HG02571 (cell line): ENCODE results near the gene TRAIP.

Experiments
- ATAC-seq: cut with Tn5 transposase; IDR thresholded peaks from one replicate; pipeline ENCODE4 v1.9.1; 2021; ENCODE audit warnings: mild to moderate bottlenecking, moderate library complexity; ENCODE audit not compliant: unreplicated experiment

The TRAIP gene

GRCh38 chr3:49876567-49876966 is 20.2 kb upstream of the TRAIP start:
- ATAC-seq = no peak

GRCh38 chr3:49873623-49874022 is 17.3 kb upstream of the TRAIP start:
- no peak for ATAC-seq

- no peak for ATAC-seq
Measured at GRCh38 chr3:49872801-49873281, 16.5 kb upstream of the TRAIP start.

DNA sequence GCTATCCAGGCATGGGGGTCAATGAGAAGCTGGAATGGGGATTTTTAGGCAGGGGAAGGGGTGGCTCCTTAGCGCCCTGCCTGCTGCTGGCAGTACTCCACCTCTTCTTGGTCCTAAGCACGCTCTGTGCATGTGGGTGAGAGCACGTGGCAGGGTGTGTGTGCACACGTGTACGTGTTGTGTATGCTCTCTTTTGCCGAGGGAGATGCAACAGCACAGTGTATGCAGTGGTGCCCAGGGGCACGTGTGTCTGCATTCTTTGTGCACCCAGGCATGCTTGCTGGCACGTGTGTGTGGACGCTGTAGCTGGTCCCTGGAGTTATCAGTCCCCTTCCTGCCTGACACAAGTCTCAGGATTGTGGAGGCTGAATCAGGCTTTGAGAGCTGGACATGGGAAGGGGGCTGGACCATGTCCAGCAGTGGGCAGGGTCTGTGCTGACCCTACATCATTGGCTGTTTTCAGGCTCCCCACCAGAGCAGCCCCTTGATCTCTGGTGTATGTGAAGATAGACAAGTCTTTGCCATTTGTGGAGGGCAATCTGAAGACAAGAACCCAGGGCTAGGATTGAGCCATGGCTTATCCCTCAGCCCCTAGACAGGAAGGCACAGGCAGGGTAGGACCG is 15.3 kb upstream of the TRAIP start:
- ATAC-seq = no peak

DNA sequence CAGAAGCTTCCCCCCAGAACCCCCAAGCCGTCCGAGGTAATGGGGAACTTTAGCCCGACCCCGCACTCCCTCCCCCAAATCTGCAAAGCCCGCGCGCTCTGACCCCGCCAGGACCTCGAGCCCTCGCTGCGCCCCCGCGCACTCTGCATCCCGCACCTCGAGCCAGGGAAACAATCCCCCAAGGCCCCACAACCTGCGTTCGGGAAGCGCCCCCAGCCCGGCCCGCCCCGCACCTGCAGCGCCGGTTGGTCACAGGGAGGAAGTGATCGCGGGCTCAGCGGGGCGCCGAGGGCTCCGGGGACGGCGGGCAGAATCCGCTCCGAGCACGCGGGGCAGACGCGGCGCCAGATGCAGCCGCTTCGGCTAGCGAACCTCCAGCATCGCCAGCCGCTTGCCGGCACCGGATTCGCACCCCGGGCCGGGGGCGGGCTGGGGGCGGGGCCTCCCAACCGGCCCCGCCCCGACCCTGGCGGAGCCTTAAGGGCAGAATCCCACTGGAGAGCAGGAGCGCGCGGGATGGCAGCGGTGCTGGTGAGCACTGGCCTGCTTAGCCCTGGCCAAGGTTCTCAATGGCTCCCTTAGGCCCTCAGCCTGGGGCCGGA is 13.3 kb upstream of the TRAIP start, which contains the start of gene CAMKV:
Gene CAMKV, minus strand, starts transcription at position 382 of the 602 bp plus-strand sequence. CDS start 7,518 bp downstream, outside the sequence.
- no peak for ATAC-seq

GRCh38 chr3:49868862-49869466 is 12.6 kb upstream of the TRAIP start:
- ATAC-seq = no peak

- no peak for ATAC-seq
Measured at GRCh38 chr3:49867871-49868321, 11.5 kb upstream of the TRAIP start.

GRCh38 chr3:49867400-49867799 is 11.0 kb upstream of the TRAIP start:
- ATAC-seq = no peak

- ATAC-seq = no peak
Measured at GRCh38 chr3:49865198-49865784, 8.9 kb upstream of the TRAIP start.

DNA sequence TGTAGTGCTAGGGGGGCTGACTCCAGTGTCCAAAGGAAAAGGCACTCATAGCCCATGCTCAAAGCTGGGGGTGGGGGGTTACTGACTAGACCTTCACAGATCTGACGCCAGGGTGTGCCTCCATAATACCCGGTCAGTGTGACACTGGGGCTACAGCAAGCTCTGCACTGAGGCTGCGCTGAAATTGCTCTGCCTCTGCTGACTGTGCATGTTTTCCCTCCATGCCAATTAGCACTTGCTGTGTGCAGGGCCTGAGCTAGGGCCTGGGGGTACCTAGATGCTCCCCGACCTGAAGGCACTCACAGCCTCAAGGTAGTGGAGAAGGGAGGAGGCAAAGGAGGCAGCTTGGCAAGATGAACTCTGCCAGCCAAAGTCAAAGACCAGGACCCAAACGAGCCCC is 8.1 kb upstream of the TRAIP start:
- no peak for ATAC-seq

GRCh38 chr3:49859576-49860305 is 3.4 kb upstream of the TRAIP start:
- no peak for ATAC-seq

DNA sequence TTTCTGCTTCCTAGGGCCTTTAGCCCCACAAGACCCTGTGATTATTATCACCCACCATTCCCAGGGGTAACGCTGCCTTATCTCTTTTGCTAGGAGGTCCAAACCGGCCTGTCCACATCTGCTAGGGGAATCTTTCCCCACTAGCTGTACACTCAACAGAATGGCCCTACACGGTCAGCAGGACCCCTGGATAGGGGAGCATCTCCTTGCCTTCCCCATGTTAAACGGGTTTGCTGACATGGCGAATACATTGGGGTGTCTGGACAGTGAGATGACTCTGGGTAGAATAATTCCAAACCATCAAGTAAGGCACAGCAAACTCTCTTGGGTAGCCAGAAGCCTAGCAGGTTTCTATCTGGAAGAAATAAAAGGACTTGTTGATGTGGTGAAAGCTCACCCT is 702 bp downstream of the TRAIP start:
- ATAC-seq = no peak

GRCh38 chr3:49845694-49846093 is 10.7 kb downstream of the TRAIP start:
- ATAC-seq = no peak

GRCh38 chr3:49844464-49845183 is 11.7 kb downstream of the TRAIP start:
- no peak for ATAC-seq

GRCh38 chr3:49842843-49843517 is 13.4 kb downstream of the TRAIP start:
- no peak for ATAC-seq

DNA sequence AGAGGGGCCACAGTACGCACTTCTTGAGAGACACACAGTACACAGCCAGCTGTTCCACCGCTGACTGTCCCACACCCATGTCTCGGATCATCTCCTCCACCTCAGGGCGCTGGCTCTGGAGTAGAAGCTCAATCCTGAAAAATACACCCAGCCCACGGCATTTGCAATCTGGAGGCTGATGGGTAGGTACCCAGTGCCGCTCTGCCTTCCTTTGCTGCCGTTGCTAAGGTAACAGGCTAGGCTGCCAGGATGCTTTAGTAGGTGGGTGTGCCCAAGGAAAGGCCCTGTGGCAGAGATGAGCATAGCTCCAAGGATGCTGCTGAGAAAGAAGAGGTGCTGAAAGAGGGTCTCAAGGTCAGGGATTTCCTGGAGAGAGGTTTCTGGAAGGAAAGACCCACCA is 14.6 kb downstream of the TRAIP start:
- ATAC-seq = no peak

DNA sequence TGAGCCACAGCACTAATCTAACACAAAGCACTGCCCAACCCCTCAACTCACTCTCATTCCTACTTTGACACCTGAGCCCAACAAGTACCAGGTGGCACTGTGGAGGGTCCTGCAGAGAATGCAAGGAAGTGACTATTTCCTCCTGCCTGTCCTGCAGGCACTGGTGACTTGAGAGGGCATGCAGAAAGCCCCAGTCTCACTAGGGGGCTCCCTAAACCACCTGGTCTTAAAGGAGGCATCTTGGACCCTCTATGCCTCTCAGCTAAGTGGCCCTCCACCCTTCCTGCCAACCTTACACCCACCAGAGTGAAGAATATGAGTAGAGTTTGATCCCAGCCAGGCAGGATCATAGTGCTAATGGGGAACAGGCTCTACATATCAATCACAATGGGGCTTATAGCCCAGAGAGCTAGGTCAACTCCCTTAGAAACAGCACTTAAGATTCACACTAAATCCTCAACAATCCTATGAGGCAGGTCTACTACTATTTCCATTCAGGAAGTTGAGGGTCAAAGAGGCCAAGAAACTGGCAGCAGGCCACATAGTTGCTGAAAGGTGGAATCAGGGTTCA is 15.2 kb downstream of the TRAIP start:
- no peak for ATAC-seq

DNA sequence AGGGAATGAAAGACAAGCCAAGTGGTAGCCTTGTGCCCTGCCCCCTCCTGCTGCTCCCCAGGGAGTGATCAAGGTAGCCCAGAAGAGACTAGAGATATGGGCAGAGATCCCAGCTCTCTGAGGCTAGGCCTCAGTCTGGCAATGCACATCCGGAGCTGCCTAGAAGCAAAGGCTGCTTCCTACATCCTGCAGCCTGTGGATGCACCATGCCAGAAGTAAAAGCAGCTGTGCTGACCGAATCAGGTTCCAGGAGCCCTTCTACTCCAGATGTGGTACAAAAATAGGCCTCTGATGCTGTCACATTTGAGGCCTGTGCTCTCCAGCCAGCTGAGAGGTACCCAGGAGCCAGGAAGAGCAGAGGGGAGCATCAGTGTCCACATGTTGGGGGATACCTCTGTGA is 16.0 kb downstream of the TRAIP start:
- no peak for ATAC-seq

- ATAC-seq = no peak
Measured at GRCh38 chr3:49839193-49839809, 17.1 kb downstream of the TRAIP start.
